ENCODE measurements around the gene RASSF8.

GRCh38 chr12:26036877-26037276, 78.4 kb downstream of the RASSF8 start:
- TF ChIP-seq CTCF (conservative IDR thresholded peaks at IDR 0.05; ENCODE audit: low read depth in 2 of 2) (no peak), EZH2 (IDR thresholded peaks at IDR 0.05; ENCODE audit: low read depth, unreplicated experiment) (no peak), REST (IDR thresholded peaks at IDR 0.05; ENCODE audit: unreplicated experiment) (no peak), POLR2AphosphoS5 (IDR thresholded peaks at IDR 0.05; ENCODE audit: low read depth) (no peak), ZNF114 (CRISPR knock-in tag; IDR thresholded peaks at IDR 0.05) (no peak), JUNB (IDR thresholded peaks at IDR 0.05; ENCODE audit: unreplicated experiment) (no peak)
